ENCODE results near the gene FNBP1. TPM values are rescaled to one million over a fixed set of nuclear protein-coding genes. Genes with fewer than 3 reads are reported as not detected.

The FNBP1 gene
- polyA plus RNA-seq, 1 of the 3 experiments (the other 2 are of a cell fraction): 11.0 TPM

DNA sequence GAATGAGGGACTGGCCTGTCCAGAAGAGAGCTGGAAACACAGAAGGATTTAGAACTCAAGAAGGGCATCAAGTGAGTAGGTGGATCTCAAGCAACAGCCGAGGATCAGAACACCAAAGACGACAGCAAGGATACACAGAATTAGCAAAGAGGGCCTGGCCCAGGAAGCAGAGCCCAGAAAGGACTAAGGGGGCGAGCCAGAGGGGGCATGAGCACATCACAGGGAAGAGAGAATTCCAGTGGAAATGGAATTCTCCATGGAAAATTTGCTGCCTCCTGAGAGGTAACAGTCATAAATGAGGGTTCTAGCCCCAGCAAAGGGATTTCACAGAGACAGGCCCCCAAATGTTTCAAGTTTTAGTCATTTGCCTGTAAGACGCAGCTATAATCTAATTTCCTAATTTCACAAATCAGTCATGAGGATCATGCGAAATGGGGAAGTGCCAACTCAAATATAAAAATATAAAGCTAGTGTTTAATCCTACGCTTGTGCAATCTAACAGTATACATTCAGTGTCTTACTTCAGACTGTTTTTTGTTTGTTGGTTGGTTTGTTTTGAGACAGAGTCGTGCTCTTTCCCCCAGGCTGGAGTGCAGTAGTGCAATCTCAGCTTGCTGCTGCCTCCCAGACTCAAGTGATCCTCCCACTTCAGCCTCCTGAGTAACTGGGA lies 46.7 kb downstream of the FNBP1 start (continued):
- TF ChIP-seq NRF1 (IDR thresholded peaks at IDR 0.05; ENCODE audit: low read depth, low read length) (no peak), MXI1 (IDR thresholded peaks at IDR 0.05; ENCODE audit: low read depth, low read length) (no peak), SIN3A (IDR thresholded peaks at IDR 0.05; ENCODE audit: borderline replicate concordance, low read depth, low read length) (no peak), GATA2 (CRISPR knock-in tag; IDR thresholded peaks at IDR 0.05) (no peak), RAD21 (IDR thresholded peaks at IDR 0.05; ENCODE audit: low read length) (no peak), CHD2 (IDR thresholded peaks at IDR 0.05; ENCODE audit: low read length, partially characterized antibody) (no peak), YY1 (IDR thresholded peaks at IDR 0.05; ENCODE audit: low read depth) (no peak), SMC3 (IDR thresholded peaks at IDR 0.05; ENCODE audit: low read depth, low read length) (no peak)

GRCh38 chr9:129995409-129996160 lies 47.4 kb downstream of the FNBP1 start:
- no peaks in the 10 kb centered on the region for H4K20me1 ChIP-seq (ENCODE audit: insufficient read depth)
- H3K9ac ChIP-seq: no peak overlapping the region
- peaks cover 8 to 37% of the 10 kb centered on the region in 2 experiments for H3K4me1 ChIP-seq (ENCODE audit: control insufficient read depth in 1 of 2, insufficient read depth in 2 of 2, low read depth in 1 of 2, low read length in 1 of 2)
- no peak for DNase-seq
- TF ChIP-seq NFIC (IDR thresholded peaks at IDR 0.05; ENCODE audit: borderline replicate concordance) (no peak), TEAD4 (IDR thresholded peaks at IDR 0.05; ENCODE audit: borderline replicate concordance, insufficient read depth) (no peak), NRF1 (IDR thresholded peaks at IDR 0.05; ENCODE audit: low read depth, low read length) (no peak), POLR2AphosphoS5 (IDR thresholded peaks at IDR 0.05; ENCODE audit: low read depth, low read length) (no peak), FOSL2 (IDR thresholded peaks at IDR 0.05; ENCODE audit: borderline replicate concordance, low read depth) (no peak), SIN3A (IDR thresholded peaks at IDR 0.05; ENCODE audit: borderline replicate concordance, low read depth, low read length) (no peak), ELF1 (IDR thresholded peaks at IDR 0.05) (no peak), RAD21 (IDR thresholded peaks at IDR 0.05; ENCODE audit: low read length) (no peak), YY1 (IDR thresholded peaks at IDR 0.05; ENCODE audit: low read depth) (no peak), MEF2A (IDR thresholded peaks at IDR 0.05; ENCODE audit: borderline replicate concordance, low read depth) (no peak), GATA2 (CRISPR knock-in tag; IDR thresholded peaks at IDR 0.05) (no peak), TCF12 (IDR thresholded peaks at IDR 0.05) (no peak), RFX5 (IDR thresholded peaks at IDR 0.05; ENCODE audit: low read length) (no peak), USF1 (IDR thresholded peaks at IDR 0.05; ENCODE audit: borderline replicate concordance, low read depth) (no peak), GABPA (IDR thresholded peaks at IDR 0.05; ENCODE audit: low read depth) (no peak), RCOR1 (IDR thresholded peaks at IDR 0.05; ENCODE audit: low read length) (no peak)
- TF ChIP-seq, protein P1, sequence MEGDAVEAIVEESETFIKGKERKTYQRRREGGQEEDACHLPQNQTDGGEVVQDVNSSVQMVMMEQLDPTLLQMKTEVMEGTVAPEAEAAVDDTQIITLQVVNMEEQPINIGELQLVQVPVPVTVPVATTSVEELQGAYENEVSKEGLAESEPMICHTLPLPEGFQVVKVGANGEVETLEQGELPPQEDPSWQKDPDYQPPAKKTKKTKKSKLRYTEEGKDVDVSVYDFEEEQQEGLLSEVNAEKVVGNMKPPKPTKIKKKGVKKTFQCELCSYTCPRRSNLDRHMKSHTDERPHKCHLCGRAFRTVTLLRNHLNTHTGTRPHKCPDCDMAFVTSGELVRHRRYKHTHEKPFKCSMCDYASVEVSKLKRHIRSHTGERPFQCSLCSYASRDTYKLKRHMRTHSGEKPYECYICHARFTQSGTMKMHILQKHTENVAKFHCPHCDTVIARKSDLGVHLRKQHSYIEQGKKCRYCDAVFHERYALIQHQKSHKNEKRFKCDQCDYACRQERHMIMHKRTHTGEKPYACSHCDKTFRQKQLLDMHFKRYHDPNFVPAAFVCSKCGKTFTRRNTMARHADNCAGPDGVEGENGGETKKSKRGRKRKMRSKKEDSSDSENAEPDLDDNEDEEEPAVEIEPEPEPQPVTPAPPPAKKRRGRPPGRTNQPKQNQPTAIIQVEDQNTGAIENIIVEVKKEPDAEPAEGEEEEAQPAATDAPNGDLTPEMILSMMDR (IDR thresholded peaks at IDR 0.05): no peak
- TF ChIP-seq, protein P2, sequence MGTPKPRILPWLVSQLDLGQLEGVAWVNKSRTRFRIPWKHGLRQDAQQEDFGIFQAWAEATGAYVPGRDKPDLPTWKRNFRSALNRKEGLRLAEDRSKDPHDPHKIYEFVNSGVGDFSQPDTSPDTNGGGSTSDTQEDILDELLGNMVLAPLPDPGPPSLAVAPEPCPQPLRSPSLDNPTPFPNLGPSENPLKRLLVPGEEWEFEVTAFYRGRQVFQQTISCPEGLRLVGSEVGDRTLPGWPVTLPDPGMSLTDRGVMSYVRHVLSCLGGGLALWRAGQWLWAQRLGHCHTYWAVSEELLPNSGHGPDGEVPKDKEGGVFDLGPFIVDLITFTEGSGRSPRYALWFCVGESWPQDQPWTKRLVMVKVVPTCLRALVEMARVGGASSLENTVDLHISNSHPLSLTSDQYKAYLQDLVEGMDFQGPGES (IDR thresholded peaks at IDR 0.05; ENCODE audit: low read depth, low read length): no peak
- no peaks in the 10 kb centered on the region for H3K36me3 ChIP-seq (replicated peaks in 1 of 2; ENCODE audit: control insufficient read depth in 1 of 2, insufficient read depth in 2 of 2, low read length in 1 of 2)
- H3K27me3 ChIP-seq (ENCODE audit: insufficient read depth): no peaks in the 10 kb centered on the region
- no peak overlapping the region for H3K4me2 ChIP-seq
- ChIA-PET CTCF (interaction anchor here (1.0 to 1.2 kb wide), 2 partner anchors 12 to 13 kb away, joined by 3 to 4 read pairs; no protein-coding TSS in a partner anchor), POLR2A (no interaction called here)
- H3K4me3 ChIP-seq (ENCODE audit: low read depth in 2 of 2, low read length in 1 of 2): no peak overlapping the region
- peaks cover 47% of the 10 kb centered on the region for H3F3A ChIP-seq (replicated peaks; ENCODE audit: insufficient read depth)
- H3K9me3 ChIP-seq: no peaks in the 10 kb centered on the region
- 82% methylated on average over 5 of the region's 5 CpGs for WGBS (ENCODE audit: low lambda C conversion rate)
- H3K27ac ChIP-seq (ENCODE audit: low read depth in 2 of 2, low read length in 1 of 2): peak overlapping the region in 1 of 2 experiments; percentile 48; a peak in 2 of 4 replicates
- H2AFZ ChIP-seq (ENCODE audit: low read depth): no peak overlapping the region
- H3K79me2 ChIP-seq (ENCODE audit: insufficient read depth): peaks cover 32% of the 10 kb centered on the region
- H3K9me2 ChIP-seq: no peaks in the 10 kb centered on the region
